Calu3 (cell line): ENCODE data around the gene SNCAIP. TPM values are rescaled to one million over a fixed set of nuclear protein-coding genes. Genes with fewer than 3 reads are reported as not detected.
A peak's percentile ranks its signal among the peaks of the same experiment; 100 is the strongest.

Source experiments
- BruUV-seq: library from RNA; stranded (reverse); fragments of 400-500 nt; replicated peaks from 2 replicates; lab custom pipeline; 2021; lab: Mats Ljungman, UMichigan
- CTCF ChIA-PET: fragments of 300-600 bp; sonication (Branson Sonifier 250); formaldehyde crosslinking; loops from one replicate; lab custom pipeline; 2022; ENCODE audit warnings: antibody characterized with exemption; lab: Charles Lee
- DNase-seq: peaks from one replicate; pipeline ENCODE4 v3.0.0; 2022
- H3K27ac Mint-ChIP-seq: one replicate; pipeline ENCODE4 v1.8.0; 2022; ENCODE audit warnings: mixed read lengths; ENCODE audit not compliant: unreplicated experiment
- H3K27me3 Mint-ChIP-seq: one replicate; pipeline ENCODE4 v1.8.0; 2022; ENCODE audit warnings: mixed read lengths; ENCODE audit not compliant: unreplicated experiment
- H3K36me3 Mint-ChIP-seq: one replicate; pipeline ENCODE4 v1.8.0; 2022; ENCODE audit warnings: mild to moderate bottlenecking, moderate library complexity, mixed read lengths; ENCODE audit not compliant: insufficient read depth, unreplicated experiment
- H3K4me1 Mint-ChIP-seq: one replicate; pipeline ENCODE4 v1.8.0; 2022; ENCODE audit warnings: mild to moderate bottlenecking, low read depth, mixed read lengths; ENCODE audit not compliant: unreplicated experiment
- H3K4me3 Mint-ChIP-seq: one replicate; pipeline ENCODE4 v1.8.0; 2022; ENCODE audit warnings: mild to moderate bottlenecking, low read depth, moderate library complexity, mixed read lengths; ENCODE audit not compliant: unreplicated experiment
- H3K9me3 Mint-ChIP-seq: one replicate; pipeline ENCODE4 v1.8.0; 2022; ENCODE audit warnings: low read depth, mixed read lengths; ENCODE audit not compliant: unreplicated experiment
- CTCF ChIP-seq: fragments of 200-600 bp; IDR thresholded peaks from one replicate; pipeline ENCODE4 v1.8.0; 2022; ENCODE audit warnings: antibody characterized with exemption; ENCODE audit not compliant: unreplicated experiment
- intact Hi-C: fragments of 100-400 bp; cut with micrococcal nuclease; formaldehyde crosslinking; loops from one replicate; pipeline ENCODE4 v1.10.0; 2022; ENCODE audit not compliant: unreplicated experiment
- total RNA-seq: library from RNA; stranded (reverse); gene quantifications from 2 replicates; pipeline ENCODE4 v1.2.3, GENCODE V29; 2022

Gene SNCAIP
- total RNA-seq, 1 experiment from 2014 or later, result not detected

- peaks cover 2% of the 10 kb centered on the region for H3K4me1 Mint-ChIP-seq
- no peak overlapping the region for H3K27ac Mint-ChIP-seq
- H3K27me3 Mint-ChIP-seq, result peaks cover 25% of the 10 kb centered on the region
- TF ChIP-seq CTCF, result no peak
- no peak for DNase-seq
- intact Hi-C loops, result no loop called here
- CTCF ChIA-PET, result no interaction called here
- no peak overlapping the region for H3K4me3 Mint-ChIP-seq
- no TSS peak for BruUV-seq
- no peaks in the 10 kb centered on the region for H3K9me3 Mint-ChIP-seq
- H3K36me3 Mint-ChIP-seq, result no peaks in the 10 kb centered on the region
Observed at GRCh38 chr5:122408592-122409224, 96.7 kb downstream of the SNCAIP start.

GRCh38 chr5:122412966-122413365 lies 100.9 kb downstream of the SNCAIP start:
- Mint-ChIP-seq H3K36me3 (peaks cover 4% of the 10 kb centered on the region), H3K4me1 (peaks cover 5% of the 10 kb centered on the region), H3K27me3 (peaks cover 34% of the 10 kb centered on the region), H3K4me3 (no peak overlapping the region), H3K9me3 (no peaks in the 10 kb centered on the region), H3K27ac (no peak overlapping the region)
- CTCF ChIA-PET, result no interaction called here
- no peak for DNase-seq
- BruUV-seq, result no TSS peak
- TF ChIP-seq CTCF, result no peak
- intact Hi-C loops, result no loop called here

GRCh38 chr5:122413722-122414121 lies 101.7 kb downstream of the SNCAIP start:
- intact Hi-C loops, result no loop called here
- no peaks in the 10 kb centered on the region for H3K9me3 Mint-ChIP-seq
- no TSS peak for BruUV-seq
- TF ChIP-seq CTCF, result no peak
- no peak overlapping the region for H3K27ac Mint-ChIP-seq
- H3K36me3 Mint-ChIP-seq, result peaks cover 5% of the 10 kb centered on the region
- DNase-seq, result no peak
- CTCF ChIA-PET, result interaction anchor here (0.7 kb wide), 1 partner anchor 121 kb away, joined by 3 read pairs; no protein-coding TSS in a partner anchor
- H3K27me3 Mint-ChIP-seq, result peaks cover 36% of the 10 kb centered on the region
- H3K4me1 Mint-ChIP-seq, result peaks cover 13% of the 10 kb centered on the region
- no peak overlapping the region for H3K4me3 Mint-ChIP-seq

DNA sequence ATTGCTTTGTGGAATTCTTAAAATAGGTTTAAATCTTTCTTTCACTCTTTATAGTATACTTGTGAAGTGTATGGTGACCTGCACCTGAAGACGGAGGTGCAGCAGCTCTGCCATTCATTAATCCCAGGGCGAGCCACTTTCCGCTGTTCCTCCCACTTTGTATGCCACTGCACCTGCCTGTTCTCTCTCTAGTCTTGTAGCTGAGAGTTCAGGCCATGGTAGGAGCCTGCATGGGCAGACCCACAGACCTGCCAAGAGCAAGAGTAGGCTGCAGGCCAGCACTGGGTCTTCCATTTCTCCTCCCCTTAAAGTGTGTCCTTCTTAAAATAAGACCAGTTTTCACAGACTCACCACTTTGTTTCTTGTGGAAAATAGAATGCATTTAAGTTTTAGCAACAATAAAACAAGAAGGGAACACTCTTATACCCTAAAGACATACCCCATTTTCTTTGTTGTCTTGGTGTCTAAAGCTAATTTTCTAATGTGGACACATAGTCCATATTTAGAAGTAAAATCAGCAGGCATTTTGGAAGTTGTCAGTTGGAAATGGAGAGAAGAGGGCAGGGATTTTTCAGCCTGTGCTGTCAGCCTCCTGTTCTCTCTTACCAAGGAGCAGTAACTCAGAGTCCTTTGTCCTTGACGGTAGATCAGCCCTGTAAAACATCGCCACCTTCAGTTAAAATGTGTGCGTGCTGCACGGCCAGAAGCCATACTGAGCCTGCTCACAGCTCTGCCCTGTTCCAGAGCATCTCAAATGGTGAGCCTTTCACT lies 103.2 kb downstream of the SNCAIP start:
- Mint-ChIP-seq H3K27ac (no peak overlapping the region), H3K4me1 (peaks cover 20% of the 10 kb centered on the region), H3K27me3 (peaks cover 36% of the 10 kb centered on the region), H3K36me3 (peaks cover 5% of the 10 kb centered on the region), H3K4me3 (no peak overlapping the region), H3K9me3 (no peaks in the 10 kb centered on the region)
- peak; percentile 62 for TF ChIP-seq CTCF
- CTCF ChIA-PET, result interaction anchor here (1.0 to 1.2 kb wide), 3 partner anchors 13 to 220 kb away, joined by 3 to 12 read pairs (median 5); no protein-coding TSS in a partner anchor
- no TSS peak for BruUV-seq
- DNase-seq, result peak; percentile 63
- intact Hi-C loops, result loop anchor here (1.0 to 5.0 kb wide), 3 partner anchors 77 to 219 kb away; partner anchors contain the start of gene SNCAIP
